GM19043 (cell line): ENCODE results near the gene SEMA3G.

Experiments
- ATAC-seq: cut with Tn5 transposase; IDR thresholded peaks from one replicate; pipeline ENCODE4 v1.9.1; 2021; ENCODE audit warnings: low read depth; ENCODE audit not compliant: unreplicated experiment

SEMA3G gene

GRCh38 chr3:52444860-52445793 is at the start of gene SEMA3G:
Gene SEMA3G (minus strand): TSS chr3:52445103. CDS start chr3:52445027, 76 bp downstream.
- ATAC-seq, result peak; percentile 95

- ATAC-seq, result no peak
Observed at GRCh38 chr3:52494445-52494844, 49.5 kb upstream of the SEMA3G start.

- ATAC-seq, result no peak
Observed at GRCh38 chr3:52493232-52494017, 48.5 kb upstream of the SEMA3G start.

- no peak for ATAC-seq
Observed at GRCh38 chr3:52492059-52492458, 47.2 kb upstream of the SEMA3G start.

GRCh38 chr3:52490939-52491526 is 46.1 kb upstream of the SEMA3G start:
- ATAC-seq, result no peak

GRCh38 chr3:52490035-52490938 is 45.4 kb upstream of the SEMA3G start:
- no peak for ATAC-seq

GRCh38 chr3:52489453-52489852 is 44.5 kb upstream of the SEMA3G start:
- no peak for ATAC-seq

- no peak for ATAC-seq
Observed at GRCh38 chr3:52488746-52489145, 43.8 kb upstream of the SEMA3G start.

GRCh38 chr3:52487788-52488691 is 43.1 kb upstream of the SEMA3G start:
- ATAC-seq, result no peak

GRCh38 chr3:52487050-52487787 is 42.3 kb upstream of the SEMA3G start:
- no peak for ATAC-seq

- ATAC-seq, result no peak
Observed at GRCh38 chr3:52484680-52485461, 40.0 kb upstream of the SEMA3G start.

GRCh38 chr3:52483577-52484381 is 38.9 kb upstream of the SEMA3G start:
- ATAC-seq, result no peak

- no peak for ATAC-seq
Observed at GRCh38 chr3:52483081-52483480, 38.2 kb upstream of the SEMA3G start.

GRCh38 chr3:52481819-52482521 is 37.1 kb upstream of the SEMA3G start:
- no peak for ATAC-seq

- no peak for ATAC-seq
Observed at GRCh38 chr3:52480768-52481715, 36.1 kb upstream of the SEMA3G start.
